M059J (cell line): ENCODE data around the gene PPP1R14C. TPM values are rescaled to one million over a fixed set of nuclear protein-coding genes. Genes with fewer than 3 reads are reported as not detected.

Experiments
- DNase-seq: peaks from one replicate; pipeline ENCODE4 v3.0.0-alpha.2; 2012; ENCODE audit warnings: low read depth
- total RNA-seq: library from RNA; depleted of rRNA; stranded (reverse); fragments of >200 nt; shearing (Covaris generic); gene quantifications from 2 replicates; pipeline ENCODE4 v1.2.3, GENCODE V29; 2014

PPP1R14C gene
- total RNA-seq, 1 experiment from 2014 or later, result not detected

DNA sequence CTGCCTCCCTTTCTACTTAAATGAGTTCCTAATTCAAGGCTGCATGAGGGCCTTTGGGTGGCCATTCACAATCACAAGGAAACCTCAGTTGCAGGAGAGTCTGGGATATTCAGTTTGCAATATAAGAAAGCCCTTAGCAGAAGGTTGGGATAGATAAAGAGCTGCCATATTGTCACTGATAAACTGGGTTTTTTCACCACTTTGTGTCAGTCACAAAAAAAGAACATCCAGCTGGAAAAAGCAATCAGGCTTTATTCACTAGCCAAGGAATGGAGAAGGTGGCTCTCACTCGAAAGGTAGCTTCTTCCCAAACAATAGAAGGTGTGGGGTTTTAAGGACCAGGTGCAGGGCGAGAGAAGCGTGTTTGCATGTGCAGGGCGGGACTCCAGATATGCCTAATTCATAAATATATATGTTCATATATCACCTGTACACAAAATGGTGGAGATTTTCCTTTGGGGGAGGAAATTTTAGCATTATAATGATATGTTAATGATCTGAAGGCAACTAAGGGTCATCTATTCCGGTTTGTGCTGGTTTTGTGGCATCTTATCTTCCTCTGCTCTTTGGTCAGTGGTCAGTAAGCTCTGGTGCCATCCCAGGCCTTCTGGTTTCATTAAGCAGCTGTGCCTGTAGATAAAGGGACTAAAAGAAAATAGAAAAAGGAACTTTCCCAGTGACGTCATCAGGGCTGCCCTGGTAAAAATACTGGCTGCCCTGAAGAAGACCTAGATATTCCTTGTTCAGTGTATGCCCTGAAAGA, 128.8 kb downstream of the PPP1R14C start:
- DNase-seq, result no peak

DNA sequence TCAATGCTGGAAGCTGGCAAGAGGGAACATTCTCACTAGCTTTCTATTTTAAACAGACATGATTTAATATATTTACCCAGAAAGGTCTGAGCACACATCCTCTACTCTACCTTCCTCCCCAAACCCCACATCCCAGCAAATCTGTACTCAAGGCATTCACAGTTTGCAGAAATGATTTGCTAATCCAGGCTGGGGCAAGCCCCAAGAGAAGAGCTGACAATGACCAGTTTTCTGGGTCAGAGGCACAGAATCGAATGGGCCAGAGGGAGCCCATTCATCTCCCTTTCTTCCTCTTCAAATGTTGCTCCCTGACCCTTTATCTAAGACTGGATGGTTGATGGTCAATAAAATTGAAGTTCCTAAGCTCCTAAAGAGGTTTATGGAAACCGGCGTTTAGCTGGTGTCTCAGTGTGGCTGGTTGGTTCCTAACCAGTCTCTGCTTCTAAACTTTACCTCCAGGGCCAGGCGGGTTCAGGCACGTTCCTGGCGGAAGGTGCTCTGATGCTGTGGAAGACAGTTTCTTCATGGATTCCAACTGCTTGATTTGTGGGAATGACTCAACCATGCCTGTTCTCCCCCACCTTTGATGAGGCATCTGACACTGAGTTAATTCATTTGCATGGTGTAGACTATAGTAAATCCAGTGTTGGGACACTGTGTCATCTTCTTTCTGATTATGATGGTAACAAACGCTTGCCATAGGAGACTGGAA, 129.6 kb downstream of the PPP1R14C start:
- DNase-seq, result no peak

DNA sequence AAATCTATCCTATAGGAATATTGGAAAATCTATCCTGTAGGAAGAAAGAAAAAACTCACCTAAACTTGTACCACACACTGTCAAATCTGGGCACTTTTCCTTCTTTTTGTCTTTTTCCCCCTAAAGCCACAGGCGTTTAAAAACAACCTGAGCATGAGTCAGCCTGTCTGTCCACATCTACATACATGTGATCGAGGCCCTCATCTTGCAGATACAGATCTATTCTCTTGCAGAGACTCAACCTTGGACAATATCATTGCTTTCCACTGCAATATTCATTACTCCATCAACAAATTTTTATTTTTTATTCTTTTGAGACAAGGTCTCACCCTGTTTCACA, 130.1 kb downstream of the PPP1R14C start:
- no peak for DNase-seq

DNA sequence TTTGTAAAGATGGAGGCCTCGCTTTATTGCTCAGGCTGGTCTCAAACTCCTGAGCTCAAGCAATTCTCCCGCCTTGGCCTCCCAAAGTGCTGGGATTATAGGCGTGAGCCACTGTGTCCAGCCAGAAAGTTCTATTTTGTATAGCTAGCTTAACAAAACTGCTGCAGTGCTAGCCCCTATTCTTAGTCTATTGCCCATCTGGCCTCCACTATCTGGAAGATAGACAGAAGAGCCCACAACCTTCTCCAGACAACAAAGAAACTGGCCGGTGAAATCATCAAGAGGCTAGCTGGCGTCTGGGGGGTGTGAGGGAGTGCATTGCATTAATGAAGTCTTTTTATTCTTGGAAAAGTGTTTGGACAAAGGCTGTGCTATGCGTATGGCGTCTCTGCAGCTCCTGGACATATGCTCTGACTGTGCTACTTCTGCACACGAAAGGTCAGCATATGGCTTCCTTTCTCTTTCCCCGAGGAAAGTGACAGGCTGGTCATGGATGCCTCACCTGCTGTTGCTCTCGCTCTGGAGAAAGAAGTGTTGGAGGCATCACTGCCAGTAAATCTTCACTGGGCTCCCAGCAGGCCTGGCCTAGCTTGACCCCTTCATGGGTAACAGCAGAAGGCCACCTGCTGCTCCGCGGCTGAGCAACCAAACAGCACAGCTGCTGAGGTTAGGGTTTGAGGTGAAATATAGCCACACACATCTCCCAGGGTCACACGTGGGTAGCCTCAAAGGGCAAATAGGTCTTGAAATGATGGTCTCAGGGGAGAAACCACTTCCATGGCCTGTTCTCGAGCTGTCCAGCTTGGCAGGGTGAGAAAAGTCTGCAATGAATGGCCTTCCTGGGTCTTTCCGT, 130.8 kb downstream of the PPP1R14C start:
- no peak for DNase-seq

DNA sequence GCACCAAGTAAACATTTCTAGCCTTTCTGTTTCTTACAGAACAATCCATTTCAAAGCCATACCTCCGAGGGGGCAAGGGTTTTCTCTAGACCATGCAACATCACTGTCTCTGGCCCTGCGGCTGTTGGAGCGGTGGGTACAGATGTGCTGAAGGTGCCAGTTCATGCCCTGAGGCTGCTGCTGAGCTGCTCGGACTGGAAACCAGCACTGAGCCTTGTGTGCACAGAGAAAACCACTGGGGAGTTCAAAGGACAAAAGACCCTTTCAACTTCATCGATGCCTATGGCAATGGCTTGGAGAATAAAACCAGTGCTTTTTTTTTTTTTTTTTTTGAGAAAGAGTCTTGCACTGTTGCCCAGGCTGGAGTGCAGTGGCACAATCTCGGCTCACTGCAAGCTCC, 132.6 kb downstream of the PPP1R14C start:
- no peak for DNase-seq

DNA sequence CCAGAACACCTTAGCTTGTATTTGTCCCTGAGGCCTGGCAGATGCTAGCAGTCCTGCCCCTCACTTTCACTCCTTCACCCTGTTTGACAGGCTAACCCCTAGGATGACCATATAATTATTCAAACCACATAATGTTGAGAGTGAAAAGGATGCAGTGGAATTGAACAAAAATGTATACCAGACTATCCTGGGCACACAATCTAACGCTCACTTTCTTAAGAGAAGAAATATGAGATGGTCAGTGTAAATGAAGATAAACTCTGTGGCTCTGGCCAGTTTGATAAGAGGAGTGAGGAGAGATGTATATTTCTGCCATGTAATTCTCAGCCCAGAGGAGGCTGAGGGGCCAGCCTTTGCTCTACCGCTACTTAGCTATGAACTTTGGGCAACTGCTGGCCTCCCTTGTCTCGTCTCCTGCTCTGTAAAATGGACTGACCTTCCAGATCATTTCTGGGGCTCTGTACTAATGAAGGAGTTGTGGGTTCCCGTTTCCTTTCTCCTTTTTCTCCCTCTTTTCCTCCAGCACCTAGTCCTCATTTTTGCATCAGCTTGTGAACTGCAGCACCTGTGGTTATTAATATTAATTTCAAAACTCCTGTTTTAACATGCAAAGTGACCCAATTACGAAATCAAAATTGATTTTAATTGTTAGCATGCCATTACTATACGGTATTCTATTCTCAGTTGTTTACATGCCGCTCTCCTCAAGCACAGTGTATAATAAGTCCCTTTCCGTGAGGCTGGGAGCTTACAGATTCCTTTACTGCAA, 133.5 kb downstream of the PPP1R14C start:
- no peak for DNase-seq

DNA sequence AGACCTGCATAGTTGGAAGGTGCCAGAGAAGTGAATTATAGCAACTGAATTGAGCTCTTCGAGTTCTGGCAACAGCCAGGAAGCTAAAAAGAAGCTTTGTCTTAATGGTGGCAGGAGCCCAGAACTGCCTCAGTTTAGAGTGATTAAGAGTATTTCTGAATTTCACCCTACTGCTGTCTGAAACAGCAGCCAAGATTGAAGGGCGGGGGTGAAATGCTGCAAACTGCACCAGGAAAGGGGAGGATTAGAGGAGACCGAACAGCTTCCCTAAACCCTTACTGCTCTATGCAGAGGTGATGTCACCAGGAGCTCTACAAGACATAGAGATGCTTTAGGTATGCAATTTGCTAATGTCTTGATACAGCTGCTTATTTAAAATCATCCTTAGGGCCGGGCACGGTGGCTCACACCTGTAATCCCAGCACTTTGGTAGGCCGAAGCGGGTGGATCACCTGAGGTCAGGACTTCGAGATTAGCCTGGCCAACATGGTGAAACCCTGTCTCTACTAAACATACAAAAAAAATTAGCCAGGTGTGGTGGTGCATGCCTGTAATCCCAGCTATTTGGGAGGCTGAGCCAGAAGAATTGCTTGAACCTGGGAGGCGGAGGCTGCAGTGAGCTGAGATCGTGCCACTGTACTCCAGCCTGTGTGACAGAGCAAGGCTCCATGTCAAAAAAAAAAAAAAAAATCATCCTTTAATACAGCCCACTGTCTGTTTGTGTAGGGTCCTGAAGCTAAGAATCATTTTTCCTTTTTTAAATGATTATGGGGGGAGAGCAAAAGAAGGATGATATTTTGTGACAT, 134.3 kb downstream of the PPP1R14C start:
- no peak for DNase-seq

DNA sequence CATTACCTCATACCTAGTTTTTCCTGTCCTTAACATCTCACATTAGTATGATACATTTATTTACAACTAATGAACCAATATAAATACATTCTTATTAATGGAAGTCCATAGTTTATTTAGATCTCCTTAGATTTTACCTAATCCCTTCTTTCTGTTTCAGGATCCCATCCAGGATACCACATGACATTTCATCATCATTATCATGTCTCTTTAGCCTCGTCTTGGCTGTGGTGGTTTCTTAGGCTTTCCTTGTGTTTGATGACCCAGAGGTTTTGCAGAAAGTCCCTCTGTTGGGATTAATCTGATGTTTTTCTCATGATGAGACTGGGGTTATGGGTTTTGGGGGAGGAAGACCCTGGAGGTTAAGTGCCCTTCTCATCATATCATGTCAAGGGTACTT, 136.7 kb downstream of the PPP1R14C start:
- no peak for DNase-seq

DNA sequence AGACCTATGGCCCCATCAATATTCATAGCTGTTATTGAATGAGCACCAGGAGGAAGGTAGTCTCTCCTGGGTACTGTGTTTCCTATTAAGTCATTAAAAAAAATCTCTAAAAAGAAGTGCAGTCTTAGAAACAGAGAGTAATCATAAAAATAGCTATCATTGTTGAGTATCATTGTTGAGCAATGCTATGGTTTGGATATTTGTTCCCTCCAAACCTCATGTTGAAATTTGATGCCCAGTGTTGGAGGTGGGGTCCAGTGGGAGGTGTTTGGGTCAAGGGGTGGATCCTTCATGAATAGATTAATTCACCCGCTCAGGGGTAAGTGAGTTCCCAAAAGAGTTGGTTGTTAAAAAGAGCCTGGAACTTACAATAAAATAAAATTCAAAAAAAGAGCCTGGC, 137.9 kb downstream of the PPP1R14C start:
- DNase-seq, result no peak

DNA sequence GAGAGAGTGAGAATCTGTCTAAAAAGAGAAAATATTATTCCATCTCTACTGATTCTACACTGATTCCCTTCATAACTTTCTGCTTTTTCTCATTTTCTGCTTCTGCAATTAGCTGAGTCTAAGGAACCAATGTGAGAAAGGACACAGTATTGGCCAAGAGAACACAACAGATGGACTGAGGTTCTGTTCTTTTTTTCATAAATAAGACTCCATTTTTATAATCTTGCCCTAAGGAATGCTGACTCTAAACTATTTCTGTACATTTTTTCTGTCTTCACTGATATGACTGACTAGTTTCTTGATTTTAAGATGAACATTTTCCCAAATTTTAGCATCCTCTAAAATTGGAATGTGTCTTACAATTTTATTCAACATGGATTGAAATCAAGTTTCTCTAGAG, 138.9 kb downstream of the PPP1R14C start:
- no peak for DNase-seq

DNA sequence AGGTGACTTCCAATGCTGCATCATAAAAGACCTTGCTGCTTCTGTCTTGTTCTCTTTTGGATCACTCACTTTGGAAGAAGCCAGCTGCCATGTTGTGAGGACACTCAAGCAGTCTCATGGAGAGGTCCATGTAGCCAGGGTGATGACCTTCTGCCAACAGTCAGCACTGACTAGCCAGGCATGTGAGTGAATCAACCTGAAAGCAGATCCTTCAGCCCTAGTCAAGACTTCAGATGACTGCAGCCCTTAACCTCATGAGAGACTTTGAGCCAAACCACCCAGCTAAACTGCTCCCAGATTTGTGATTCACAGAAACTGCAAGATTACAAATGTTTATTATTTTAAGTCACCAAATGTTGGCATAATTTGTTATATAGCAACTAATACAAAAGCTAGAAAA, 140.0 kb downstream of the PPP1R14C start:
- no peak for DNase-seq

DNA sequence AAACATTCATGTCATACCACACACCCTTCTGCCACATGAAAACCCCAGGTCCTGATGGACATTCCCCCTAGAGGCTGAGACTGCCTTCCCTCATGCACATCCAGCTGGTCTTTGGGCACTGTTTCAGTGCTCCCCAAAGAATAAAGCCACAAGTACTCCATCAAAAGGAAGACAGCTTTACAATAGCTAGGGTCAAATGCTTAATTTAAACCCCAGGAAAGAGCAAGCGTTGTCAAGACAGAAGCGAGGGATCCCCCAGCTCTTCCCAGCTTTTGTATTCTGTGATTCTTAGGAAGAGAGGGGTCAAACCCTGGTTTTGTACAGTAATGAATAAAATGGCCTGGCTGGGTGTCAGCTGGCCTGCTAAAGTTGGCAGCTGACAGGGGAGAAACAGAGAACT, 143.6 kb downstream of the PPP1R14C start:
- DNase-seq, result no peak

DNA sequence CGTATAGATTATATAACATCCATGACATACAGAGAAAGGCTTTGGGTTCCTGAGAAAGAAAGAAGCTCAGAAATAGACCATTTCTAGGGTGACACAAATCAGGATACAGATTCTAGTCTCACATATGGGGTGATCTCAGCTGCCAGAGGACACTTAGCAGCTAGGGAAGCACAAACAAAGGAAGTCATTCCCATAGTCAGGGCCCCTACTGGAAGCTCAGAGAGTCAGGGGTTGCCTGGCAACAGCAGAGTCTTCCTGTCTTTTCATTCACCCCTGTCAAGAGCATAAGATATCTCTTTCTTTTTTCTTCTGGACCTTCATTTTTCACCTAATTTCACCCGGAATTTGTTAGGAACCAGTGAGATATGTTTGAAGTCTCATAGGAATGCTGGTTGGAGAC, 144.1 kb downstream of the PPP1R14C start:
- no peak for DNase-seq

DNA sequence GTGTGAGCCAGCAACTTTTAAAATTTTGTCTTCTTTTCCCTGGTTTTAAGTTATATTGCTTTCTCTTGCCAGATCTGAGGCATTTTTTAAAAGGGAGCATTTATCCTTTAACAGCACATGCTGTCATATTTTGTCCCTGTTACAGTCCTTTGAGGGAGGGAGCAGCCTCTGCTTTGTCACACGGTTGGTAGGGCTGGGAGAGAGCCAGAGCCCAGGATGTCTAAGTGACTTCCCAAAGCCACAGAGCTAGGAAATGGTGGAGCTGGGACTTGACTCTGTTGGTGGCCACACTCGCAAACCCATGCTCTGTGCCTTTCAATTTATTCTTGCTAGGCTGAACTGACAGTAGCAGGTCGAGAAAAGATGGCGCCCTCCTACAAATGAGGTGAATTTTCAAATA, 145.6 kb downstream of the PPP1R14C start:
- no peak for DNase-seq

DNA sequence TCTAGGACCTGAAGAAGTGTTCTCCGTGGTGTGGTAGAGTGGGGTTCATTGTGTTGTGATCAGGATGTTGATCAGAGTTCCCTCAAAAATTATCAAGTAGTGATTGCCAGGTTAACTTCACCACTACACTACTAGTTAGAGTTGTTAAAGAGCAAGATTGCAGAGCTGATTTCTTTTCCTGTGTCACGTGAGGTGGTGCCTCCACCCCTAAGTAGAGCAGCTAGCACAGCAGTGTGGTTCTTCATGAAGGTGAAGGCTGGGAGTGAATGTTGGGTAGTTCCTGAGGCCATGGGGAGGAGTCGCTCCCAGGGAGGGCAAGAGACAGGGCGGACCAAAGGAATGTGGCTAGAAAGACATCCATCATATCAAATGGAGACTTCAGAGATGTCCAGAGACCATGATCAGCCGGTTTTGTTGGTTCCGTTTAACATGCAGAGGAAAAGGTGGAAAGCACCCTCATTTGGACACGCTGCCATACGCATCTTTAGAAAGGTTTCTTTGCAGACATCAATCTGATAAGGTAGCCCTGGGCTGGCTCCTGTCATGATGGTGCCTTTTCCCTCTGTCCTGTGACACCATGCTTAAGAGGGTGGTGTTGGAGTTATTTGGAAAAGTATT, 146.7 kb downstream of the PPP1R14C start:
- no peak for DNase-seq

DNA sequence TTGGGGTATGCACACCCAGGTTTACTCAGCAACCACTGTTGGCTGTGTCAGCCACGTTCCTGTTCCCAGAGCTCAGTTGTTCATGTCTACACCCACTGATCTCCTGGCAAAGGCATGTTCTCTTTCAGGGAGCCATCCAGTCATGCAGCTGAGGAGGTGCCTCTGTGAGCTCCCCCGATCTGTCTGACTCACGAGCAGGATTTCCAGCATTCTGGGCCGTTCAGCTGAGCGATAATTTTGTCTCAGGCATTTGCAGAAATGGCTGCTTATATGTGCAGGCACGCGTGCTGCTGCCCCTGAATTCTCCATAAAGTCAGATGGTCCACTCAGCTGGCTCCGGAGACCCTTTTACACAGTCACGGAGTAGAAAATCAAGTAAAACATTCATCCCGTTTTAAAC, 147.6 kb downstream of the PPP1R14C start:
- DNase-seq, result peak; percentile 23

DNA sequence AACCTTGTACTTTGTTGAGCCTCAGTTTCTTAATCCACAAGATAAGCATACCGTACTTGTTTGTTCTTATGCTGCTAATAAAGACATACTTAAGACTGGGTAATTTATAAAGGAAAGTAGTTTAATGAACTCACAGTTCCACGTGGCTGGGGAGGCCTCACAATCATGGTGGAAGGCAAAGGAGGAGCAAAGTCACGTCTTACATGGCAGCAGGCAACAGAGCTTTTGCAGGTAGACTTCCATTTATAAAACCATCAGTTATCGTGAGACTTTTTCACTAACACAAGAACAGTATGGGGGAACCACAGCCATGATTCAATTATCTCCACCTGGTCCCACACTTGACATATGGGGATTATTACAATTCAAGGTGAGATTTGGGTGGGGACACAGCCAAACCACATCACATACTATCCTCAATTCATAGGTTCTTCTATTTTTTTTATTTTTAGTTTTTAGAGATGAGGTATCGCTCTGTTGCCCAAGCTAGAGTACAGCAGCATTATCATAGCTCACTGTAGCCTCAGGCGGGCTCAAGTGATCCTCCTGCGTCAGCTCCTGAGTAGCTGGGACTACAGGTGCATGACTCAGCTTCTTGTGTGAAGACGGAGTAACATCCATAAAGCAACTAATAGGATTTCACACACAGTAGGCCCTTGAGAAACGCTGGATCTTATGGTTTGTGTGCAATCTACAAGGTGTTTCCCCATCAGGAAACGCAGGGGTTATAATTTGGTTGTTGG, 149.3 kb downstream of the PPP1R14C start:
- peak; percentile 10 for DNase-seq

DNA sequence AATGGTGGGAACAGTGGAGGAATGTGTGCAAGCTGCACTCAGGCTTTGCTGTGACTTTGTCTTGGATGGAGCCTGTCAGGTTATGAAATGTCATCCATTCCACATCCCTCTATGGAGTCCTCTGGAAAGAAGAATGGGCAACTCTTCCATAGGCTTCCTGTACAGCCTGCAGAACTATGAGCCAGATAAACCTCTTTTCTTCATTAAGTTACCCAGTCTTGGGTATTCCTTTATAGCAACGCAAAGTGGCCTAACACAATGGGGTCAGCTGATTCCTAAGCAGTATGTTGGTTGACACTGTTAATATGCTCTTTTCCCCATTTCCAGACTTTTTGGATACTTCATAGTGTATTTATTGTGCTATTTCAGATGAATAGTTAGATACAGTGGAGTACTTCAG, 150.2 kb downstream of the PPP1R14C start:
- DNase-seq, result no peak

DNA sequence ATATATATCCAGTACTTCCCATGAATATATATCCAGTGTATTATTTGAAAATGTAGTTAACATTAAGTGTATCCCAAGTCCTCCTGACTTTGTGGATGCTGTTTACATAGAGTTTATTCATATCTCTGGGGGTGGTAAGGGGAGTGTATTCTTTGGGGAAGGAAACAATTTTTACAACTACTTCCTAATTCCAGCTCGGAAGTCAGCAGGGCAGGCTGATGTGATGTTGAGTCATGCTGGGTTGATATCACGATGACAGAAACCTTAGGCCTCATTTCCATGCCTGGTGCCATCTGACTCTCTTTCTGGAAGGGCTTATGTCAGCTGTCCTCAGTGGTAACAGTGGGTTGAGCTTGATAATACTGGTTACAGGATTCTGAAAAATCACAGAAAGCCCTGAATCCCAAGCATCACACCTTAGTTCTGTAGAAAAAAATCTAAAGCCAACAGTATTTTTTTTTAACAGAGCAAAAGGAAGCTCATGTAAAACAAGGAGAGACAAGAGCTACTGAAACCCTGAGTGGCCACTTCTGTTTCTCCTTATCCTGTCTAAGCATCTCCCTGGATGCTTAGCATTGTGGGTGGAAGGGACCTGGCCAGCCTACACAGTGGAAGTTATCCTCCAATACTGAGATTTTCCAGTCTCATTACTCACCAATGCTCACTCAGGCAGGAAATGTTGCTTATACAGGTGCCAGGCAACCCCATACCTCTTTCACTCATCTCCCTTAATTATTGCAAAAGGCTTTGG, 150.8 kb downstream of the PPP1R14C start:
- DNase-seq, result peak; percentile 34
